Measurements from ENCODE around the gene PRRC2B. TPM values are rescaled to one million over a fixed set of nuclear protein-coding genes. Genes with fewer than 3 reads are reported as not detected.

PRRC2B gene
- polyA plus RNA-seq, 1 donor, result 132 TPM

DNA sequence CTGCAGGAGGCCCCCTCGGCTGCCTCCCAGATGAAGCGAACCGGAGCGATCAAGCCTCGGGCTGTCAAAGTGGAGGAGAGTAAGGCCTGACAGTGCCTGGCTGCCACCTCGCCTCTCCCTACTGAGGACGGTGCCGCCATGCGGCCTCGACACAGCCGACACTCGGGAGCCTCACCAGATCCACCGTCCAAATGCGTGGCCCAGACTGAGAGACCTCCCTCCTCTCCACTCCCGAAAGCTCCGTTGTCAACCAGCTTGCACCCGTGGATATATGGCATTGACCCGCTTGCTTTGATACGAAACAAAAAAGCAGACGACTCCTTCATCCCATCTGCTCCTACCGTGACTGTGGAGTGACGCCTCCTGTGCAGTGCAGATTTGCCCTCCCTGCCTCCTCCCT is 101.9 kb downstream of the PRRC2B start:
- Histone ChIP-seq H3K27ac (ENCODE audit: low read length) (no peak overlapping the region), H3K4me1 (ENCODE audit: control insufficient read depth, insufficient read depth, low read length) (peaks cover 15% of the 10 kb centered on the region), H3K9me3 (ENCODE audit: control insufficient read depth, low read depth, low read length) (no peaks in the 10 kb centered on the region), H3K27me3 (ENCODE audit: control insufficient read depth, insufficient read depth, low read length) (no peaks in the 10 kb centered on the region), H3K4me3 (ENCODE audit: low read length) (no peak overlapping the region), H3K36me3 (ENCODE audit: control insufficient read depth, insufficient read depth, low read length) (peaks cover 96% of the 10 kb centered on the region)
- no peak for DNase-seq
- no CpG with 5 or more reads among the region's 22 CpGs for WGBS (ENCODE audit: insufficient coverage, low lambda C conversion rate)

- peak; percentile 68 to 78 for DNase-seq
- peak overlapping the region; percentile 67 for H3K27ac ChIP-seq (ENCODE audit: low read length)
These were observed 103.0 kb downstream of the PRRC2B start for GRCh38 chr9:131496844-131497405.

GRCh38 chr9:131499254-131499767 is 105.4 kb downstream of the PRRC2B start:
- Histone ChIP-seq H3K4me1 (ENCODE audit: control insufficient read depth, insufficient read depth, low read length) (peaks cover 30% of the 10 kb centered on the region), H3K27ac (ENCODE audit: low read length) (no peak overlapping the region), H3K4me3 (ENCODE audit: low read length) (no peak overlapping the region), H3K27me3 (ENCODE audit: control insufficient read depth, insufficient read depth, low read length) (no peaks in the 10 kb centered on the region), H3K9me3 (ENCODE audit: control insufficient read depth, low read depth, low read length) (no peaks in the 10 kb centered on the region), H3K36me3 (ENCODE audit: control insufficient read depth, insufficient read depth, low read length) (peaks cover 61% of the 10 kb centered on the region)
- DNase-seq, result no peak
- WGBS (ENCODE audit: insufficient coverage, low lambda C conversion rate), result no CpG with 5 or more reads among the region's 7 CpGs

More at GRCh38 chr9:131496844-131497405, 103.0 kb downstream of the PRRC2B start:
- H3K4me1 ChIP-seq (ENCODE audit: control insufficient read depth, insufficient read depth, low read length), result peaks cover 17% of the 10 kb centered on the region
- 60% methylated on average over 1 of the region's 10 CpGs for WGBS (ENCODE audit: insufficient coverage, low lambda C conversion rate)
- H3K9me3 ChIP-seq (ENCODE audit: control insufficient read depth, low read depth, low read length), result no peaks in the 10 kb centered on the region
- H3K4me3 ChIP-seq (ENCODE audit: low read length), result no peak overlapping the region
- H3K27me3 ChIP-seq (ENCODE audit: control insufficient read depth, insufficient read depth, low read length), result no peaks in the 10 kb centered on the region
- peaks cover 85% of the 10 kb centered on the region for H3K36me3 ChIP-seq (ENCODE audit: control insufficient read depth, insufficient read depth, low read length)

DNA sequence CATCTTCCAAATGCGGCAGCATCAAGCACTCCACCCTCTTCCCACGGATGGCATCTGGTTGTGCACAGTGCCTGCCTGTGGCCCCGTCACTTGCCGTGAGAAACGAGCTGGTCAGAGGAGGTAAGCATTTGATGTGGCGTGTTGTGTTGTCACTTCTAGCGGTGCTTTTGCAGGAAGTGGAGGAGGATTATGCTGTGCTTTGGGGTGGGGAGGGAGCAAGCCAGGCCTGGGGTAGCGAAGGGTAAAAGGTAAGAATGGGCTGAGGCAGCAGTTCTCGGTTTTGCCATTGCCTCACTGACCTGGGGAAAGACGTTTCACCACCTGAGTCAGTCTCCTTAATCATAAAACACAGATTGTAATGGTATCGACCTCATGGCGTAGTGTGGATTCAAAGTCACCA is 106.5 kb downstream of the PRRC2B start:
- H3K9me3 ChIP-seq (ENCODE audit: control insufficient read depth, low read depth, low read length), result no peaks in the 10 kb centered on the region
- no peak overlapping the region for H3K27ac ChIP-seq (ENCODE audit: low read length)
- peaks cover 50% of the 10 kb centered on the region for H3K36me3 ChIP-seq (ENCODE audit: control insufficient read depth, insufficient read depth, low read length)
- H3K4me1 ChIP-seq (ENCODE audit: control insufficient read depth, insufficient read depth, low read length), result peaks cover 32% of the 10 kb centered on the region
- WGBS (ENCODE audit: insufficient coverage, low lambda C conversion rate), result no CpG with 5 or more reads among the region's 12 CpGs
- no peaks in the 10 kb centered on the region for H3K27me3 ChIP-seq (ENCODE audit: control insufficient read depth, insufficient read depth, low read length)
- H3K4me3 ChIP-seq (ENCODE audit: low read length), result no peak overlapping the region
- DNase-seq, result no peak

DNA sequence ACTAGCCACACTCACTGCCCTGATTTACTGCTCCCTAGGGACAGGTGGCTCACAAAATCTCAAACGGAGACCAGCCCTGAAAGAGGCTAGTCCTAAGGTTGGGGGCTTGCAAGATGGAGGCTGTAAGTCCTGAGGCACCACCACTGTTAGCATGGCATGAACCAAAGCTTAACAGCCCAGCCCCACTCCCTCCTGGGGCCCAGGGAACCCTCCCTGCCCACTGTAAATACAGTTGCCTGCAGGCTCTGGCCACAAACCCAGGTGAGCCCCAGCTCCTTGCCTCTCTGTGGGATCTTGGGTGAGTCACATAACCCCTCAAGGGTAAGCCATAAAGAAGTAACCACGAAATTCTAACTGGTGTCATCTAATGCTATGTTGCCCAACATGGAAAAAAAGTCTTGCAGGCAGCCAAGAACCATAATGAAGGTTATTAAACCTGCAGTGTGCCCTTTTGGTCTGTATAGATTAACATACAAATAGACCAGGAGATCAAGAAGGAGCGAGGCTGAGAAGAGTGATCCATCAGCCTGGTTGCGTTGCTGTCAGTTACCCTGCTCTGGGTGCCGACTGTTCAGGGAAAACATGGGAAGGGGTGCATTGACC is 107.2 kb downstream of the PRRC2B start:
- DNase-seq, result peak in 1 of 2 donors; percentile 37
- no CpG with 5 or more reads among the region's 5 CpGs for WGBS (ENCODE audit: insufficient coverage, low lambda C conversion rate)
- Histone ChIP-seq H3K4me1 (ENCODE audit: control insufficient read depth, insufficient read depth, low read length) (peaks cover 30% of the 10 kb centered on the region), H3K27ac (ENCODE audit: low read length) (peak overlapping the region; percentile 22), H3K27me3 (ENCODE audit: control insufficient read depth, insufficient read depth, low read length) (no peaks in the 10 kb centered on the region), H3K9me3 (ENCODE audit: control insufficient read depth, low read depth, low read length) (no peaks in the 10 kb centered on the region), H3K4me3 (ENCODE audit: low read length) (no peak overlapping the region), H3K36me3 (ENCODE audit: control insufficient read depth, insufficient read depth, low read length) (peaks cover 44% of the 10 kb centered on the region)

DNA sequence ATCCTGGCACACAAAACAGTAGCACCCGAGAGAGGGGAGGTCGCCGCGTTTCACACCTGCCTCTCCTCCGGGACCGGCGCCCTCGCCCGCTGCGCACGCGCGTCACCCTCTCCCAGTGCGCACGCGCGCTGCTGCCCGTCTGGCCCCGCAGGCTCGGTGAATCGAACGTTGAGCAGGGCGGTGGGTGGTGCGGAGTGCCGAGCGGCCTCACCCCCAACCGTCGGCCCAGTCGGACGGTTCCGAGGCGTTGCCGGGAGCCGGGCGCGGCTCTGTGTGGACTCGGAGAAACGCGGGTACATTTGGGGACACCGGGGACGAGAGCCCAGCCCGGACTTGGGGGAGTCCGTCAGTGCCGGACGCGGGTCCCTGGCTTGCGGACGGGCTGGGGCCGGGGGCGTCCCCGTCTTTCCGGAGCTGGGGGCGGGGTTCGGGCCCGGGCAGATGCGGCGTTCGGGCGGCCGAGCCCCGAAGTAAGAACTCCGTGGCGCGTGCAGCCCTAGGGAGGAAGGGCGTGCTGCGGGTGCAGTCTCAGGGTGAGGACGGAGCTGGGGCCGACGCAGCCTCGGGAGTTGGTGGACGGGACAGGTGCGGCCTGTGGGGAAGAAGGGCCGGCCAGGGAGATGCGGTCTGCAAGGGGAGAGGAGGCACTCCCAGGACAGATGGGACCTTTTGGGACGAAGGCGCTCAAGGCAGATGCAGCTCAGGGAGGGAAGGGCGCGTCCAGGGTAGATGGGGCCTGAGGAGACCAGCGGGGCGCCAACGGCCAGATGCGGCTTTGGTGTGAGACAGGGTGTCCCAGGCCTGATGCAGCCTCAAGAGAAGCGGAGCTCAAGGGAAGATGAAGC is 109.1 kb downstream of the PRRC2B start, which contains the start of gene POMT1:
POMT1 (plus strand) TSS at position 138 of the 845 bp plus-strand sequence. CDS start 1,301 bp downstream, outside the sequence.
- Histone ChIP-seq H3K36me3 (ENCODE audit: control insufficient read depth, insufficient read depth, low read length) (peaks cover 32% of the 10 kb centered on the region), H3K9me3 (ENCODE audit: control insufficient read depth, low read depth, low read length) (no peaks in the 10 kb centered on the region), H3K27ac (ENCODE audit: low read length) (no peak within 1 kb of the TSS), H3K27me3 (ENCODE audit: control insufficient read depth, insufficient read depth, low read length) (no peaks in the 10 kb centered on the region), H3K4me1 (ENCODE audit: control insufficient read depth, insufficient read depth, low read length) (peaks cover 17% of the 10 kb centered on the region), H3K4me3 (ENCODE audit: low read length) (peak within 1 kb of the TSS; percentile 73)
- DNase-seq, result peak; percentile 84 to 86
- WGBS (ENCODE audit: insufficient coverage, low lambda C conversion rate), result no CpG with 5 or more reads among the region's 83 CpGs

DNA sequence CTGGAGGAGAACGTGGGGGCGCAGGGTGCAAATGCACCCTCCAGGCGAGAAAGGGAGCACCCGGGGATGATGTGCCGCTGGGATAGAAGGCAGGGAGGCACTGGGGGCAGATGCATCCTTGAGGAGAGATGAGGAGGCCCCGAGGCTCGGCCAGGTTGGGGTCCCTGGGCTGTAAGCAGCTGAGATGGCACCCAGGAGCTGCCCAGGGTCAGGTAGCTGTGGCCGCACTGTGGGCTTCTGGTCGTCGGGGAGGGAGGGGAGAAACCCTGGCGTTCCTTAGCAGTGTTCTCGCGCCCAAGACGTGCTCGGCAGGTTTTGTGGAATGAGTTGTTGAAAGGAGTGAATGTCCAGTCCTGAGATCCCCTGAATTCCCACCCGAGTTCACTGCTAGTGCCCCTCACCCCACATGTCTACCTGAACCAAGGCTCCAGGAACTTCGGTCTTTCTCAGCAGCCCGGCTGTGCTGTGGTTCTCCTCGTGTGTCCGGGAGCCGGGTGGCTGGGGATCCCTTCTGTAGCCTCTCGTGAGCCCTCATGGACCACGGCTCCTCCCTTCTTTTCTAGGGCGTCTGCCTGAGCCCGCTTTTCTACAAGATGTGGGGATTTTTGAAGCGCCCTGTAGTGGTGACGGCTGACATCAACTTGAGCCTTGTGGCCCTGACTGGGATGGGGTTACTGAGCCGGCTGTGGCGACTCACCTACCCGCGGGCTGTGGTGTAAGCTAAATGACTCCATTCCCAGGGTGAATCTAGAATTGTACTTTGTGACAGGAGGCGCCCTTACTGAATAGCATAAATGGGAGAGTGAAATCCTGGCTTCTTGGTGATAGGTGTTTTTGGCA is 110.0 kb downstream of the PRRC2B start:
- H3K27ac ChIP-seq (ENCODE audit: low read length), result no peak overlapping the region
- peak overlapping the region; percentile 73 for H3K4me3 ChIP-seq (ENCODE audit: low read length)
- WGBS (ENCODE audit: insufficient coverage, low lambda C conversion rate), result no CpG with 5 or more reads among the region's 32 CpGs
- peak in 1 of 2 donors; percentile 37 for DNase-seq
- no peaks in the 10 kb centered on the region for H3K9me3 ChIP-seq (ENCODE audit: control insufficient read depth, low read depth, low read length)
- H3K36me3 ChIP-seq (ENCODE audit: control insufficient read depth, insufficient read depth, low read length), result peaks cover 25% of the 10 kb centered on the region
- H3K27me3 ChIP-seq (ENCODE audit: control insufficient read depth, insufficient read depth, low read length), result no peaks in the 10 kb centered on the region
- peaks cover 17% of the 10 kb centered on the region for H3K4me1 ChIP-seq (ENCODE audit: control insufficient read depth, insufficient read depth, low read length)

GRCh38 chr9:131505012-131505411 is 111.1 kb downstream of the PRRC2B start:
- no CpG with 5 or more reads among the region's 8 CpGs for WGBS (ENCODE audit: insufficient coverage, low lambda C conversion rate)

DNA sequence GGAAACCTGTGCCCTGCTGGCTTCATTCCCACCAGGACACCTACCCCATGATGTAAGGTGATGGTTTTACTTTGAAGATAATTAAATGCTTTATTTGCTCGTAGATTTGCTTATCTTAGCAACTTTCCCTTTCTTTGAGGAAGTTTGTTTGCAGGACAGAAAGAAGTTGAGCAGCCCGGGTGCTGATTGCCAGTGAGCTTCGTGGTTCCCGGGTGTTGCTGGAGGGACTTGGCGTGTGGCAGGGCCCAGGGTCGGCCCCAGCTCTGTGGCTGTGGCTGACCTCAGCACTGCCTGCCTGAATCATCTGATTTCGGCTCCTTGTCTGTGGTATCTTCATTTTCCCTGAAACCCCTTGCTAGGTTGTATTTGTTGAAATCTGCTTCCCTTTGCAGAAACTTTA is 117.5 kb downstream of the PRRC2B start:
- WGBS (ENCODE audit: insufficient coverage, low lambda C conversion rate), result 100% methylated on average over 1 of the region's 7 CpGs
- Histone ChIP-seq H3K27me3 (ENCODE audit: control insufficient read depth, insufficient read depth, low read length) (no peaks in the 10 kb centered on the region), H3K9me3 (ENCODE audit: control insufficient read depth, low read depth, low read length) (no peaks in the 10 kb centered on the region), H3K4me1 (ENCODE audit: control insufficient read depth, insufficient read depth, low read length) (no peaks in the 10 kb centered on the region), H3K4me3 (ENCODE audit: low read length) (no peak overlapping the region), H3K27ac (ENCODE audit: low read length) (no peak overlapping the region), H3K36me3 (ENCODE audit: control insufficient read depth, insufficient read depth, low read length) (peaks cover 72% of the 10 kb centered on the region)
- DNase-seq, result no peak

More at GRCh38 chr9:131505012-131505411, 111.1 kb downstream of the PRRC2B start:
- H3K36me3 ChIP-seq (ENCODE audit: control insufficient read depth, insufficient read depth, low read length), result peaks cover 21% of the 10 kb centered on the region
- DNase-seq, result no peak
- peaks cover 17% of the 10 kb centered on the region for H3K4me1 ChIP-seq (ENCODE audit: control insufficient read depth, insufficient read depth, low read length)
- H3K27ac ChIP-seq (ENCODE audit: low read length), result no peak overlapping the region
- no peaks in the 10 kb centered on the region for H3K27me3 ChIP-seq (ENCODE audit: control insufficient read depth, insufficient read depth, low read length)
- H3K9me3 ChIP-seq (ENCODE audit: control insufficient read depth, low read depth, low read length), result no peaks in the 10 kb centered on the region
- H3K4me3 ChIP-seq (ENCODE audit: low read length), result no peak overlapping the region
